Measurements from ENCODE around the gene GOLGA8R.
"Not testable (repeated sequence)": the region's sequence is repeated elsewhere in the genome, so short reads cannot be mapped to it uniquely, and the experiment has no call there.

Gene GOLGA8R
- total RNA-seq = 0 to 5.5 (median 0.23) reads per million in 9 experiments

GRCh38 chr15:30414160-30414559, at the start of gene GOLGA8R:
TSS of gene GOLGA8R (minus strand) at chr15:30414260. CDS start at chr15:30414162, 98 bp downstream.
- not testable (repeated sequence) for DNase-seq; H3K36me3 Mint-ChIP-seq (ENCODE audit: insufficient read depth); H3K4me1 Mint-ChIP-seq (ENCODE audit: low read depth in 2 of 2); H3K4me3 Mint-ChIP-seq; H3K9me3 Mint-ChIP-seq; H3K27ac Mint-ChIP-seq; H3K27me3 Mint-ChIP-seq; ATAC-seq (replicated peaks)

- ATAC-seq (replicated peaks); DNase-seq; H3K27ac Mint-ChIP-seq; H3K9me3 Mint-ChIP-seq; H3K4me3 Mint-ChIP-seq; H3K36me3 Mint-ChIP-seq (ENCODE audit: insufficient read depth); H3K4me1 Mint-ChIP-seq (ENCODE audit: low read depth in 2 of 2); H3K27me3 Mint-ChIP-seq: not testable (repeated sequence)
Measured at GRCh38 chr15:30463849-30464248, 49.8 kb upstream of the GOLGA8R start.

- H3K36me3 Mint-ChIP-seq (ENCODE audit: insufficient read depth); H3K27me3 Mint-ChIP-seq; H3K4me1 Mint-ChIP-seq (ENCODE audit: low read depth in 2 of 2); H3K9me3 Mint-ChIP-seq; DNase-seq; ATAC-seq (replicated peaks); H3K27ac Mint-ChIP-seq; H3K4me3 Mint-ChIP-seq: not testable (repeated sequence)
Measured at GRCh38 chr15:30462176-30462575, 48.1 kb upstream of the GOLGA8R start.

- not testable (repeated sequence) for H3K27me3 Mint-ChIP-seq; H3K27ac Mint-ChIP-seq; DNase-seq; H3K9me3 Mint-ChIP-seq; H3K36me3 Mint-ChIP-seq (ENCODE audit: insufficient read depth); ATAC-seq (replicated peaks); H3K4me3 Mint-ChIP-seq; H3K4me1 Mint-ChIP-seq (ENCODE audit: low read depth in 2 of 2)
Measured at GRCh38 chr15:30452702-30453101, 38.6 kb upstream of the GOLGA8R start.

GRCh38 chr15:30438348-30438747, 24.3 kb upstream of the GOLGA8R start:
- H3K36me3 Mint-ChIP-seq (ENCODE audit: insufficient read depth); ATAC-seq (replicated peaks); DNase-seq; H3K4me1 Mint-ChIP-seq (ENCODE audit: low read depth in 2 of 2); H3K4me3 Mint-ChIP-seq; H3K9me3 Mint-ChIP-seq; H3K27ac Mint-ChIP-seq; H3K27me3 Mint-ChIP-seq: not testable (repeated sequence)

GRCh38 chr15:30435878-30436277, 21.8 kb upstream of the GOLGA8R start:
- not testable (repeated sequence) for H3K4me1 Mint-ChIP-seq (ENCODE audit: low read depth in 2 of 2); H3K4me3 Mint-ChIP-seq; H3K36me3 Mint-ChIP-seq (ENCODE audit: insufficient read depth); ATAC-seq (replicated peaks); DNase-seq; H3K27ac Mint-ChIP-seq; H3K27me3 Mint-ChIP-seq; H3K9me3 Mint-ChIP-seq

- H3K4me1 Mint-ChIP-seq (ENCODE audit: low read depth in 2 of 2); H3K36me3 Mint-ChIP-seq (ENCODE audit: insufficient read depth); H3K4me3 Mint-ChIP-seq; DNase-seq; H3K9me3 Mint-ChIP-seq; H3K27me3 Mint-ChIP-seq; ATAC-seq (replicated peaks); H3K27ac Mint-ChIP-seq: not testable (repeated sequence)
Measured at GRCh38 chr15:30420723-30421122, 6.7 kb upstream of the GOLGA8R start.

- H3K36me3 Mint-ChIP-seq (ENCODE audit: insufficient read depth); H3K27me3 Mint-ChIP-seq; H3K4me3 Mint-ChIP-seq; DNase-seq; H3K4me1 Mint-ChIP-seq (ENCODE audit: low read depth in 2 of 2); ATAC-seq (replicated peaks); H3K9me3 Mint-ChIP-seq: not testable (repeated sequence)
- peak overlapping the region in 1 of 2 donors; percentile 10 for H3K27ac Mint-ChIP-seq
Measured at GRCh38 chr15:30407636-30408035, 6.4 kb downstream of the GOLGA8R start.

GRCh38 chr15:30398988-30399387, 15.1 kb downstream of the GOLGA8R start:
- H3K36me3 Mint-ChIP-seq (ENCODE audit: insufficient read depth) = not testable (repeated sequence)
- peak; percentile 45 to 58 (median 49) for DNase-seq

GRCh38 chr15:30393664-30393991, 20.4 kb downstream of the GOLGA8R start:
- H3K27me3 Mint-ChIP-seq; H3K4me1 Mint-ChIP-seq (ENCODE audit: low read depth in 2 of 2); H3K9me3 Mint-ChIP-seq; H3K27ac Mint-ChIP-seq; H3K4me3 Mint-ChIP-seq; H3K36me3 Mint-ChIP-seq (ENCODE audit: insufficient read depth); DNase-seq: not testable (repeated sequence)
- peak; percentile 26 for ATAC-seq (replicated peaks)

More at GRCh38 chr15:30398988-30399387, 15.1 kb downstream of the GOLGA8R start:
- ATAC-seq (replicated peaks) = peak; percentile 76
- H3K27me3 Mint-ChIP-seq; H3K4me3 Mint-ChIP-seq; H3K27ac Mint-ChIP-seq; H3K9me3 Mint-ChIP-seq; H3K4me1 Mint-ChIP-seq (ENCODE audit: low read depth in 2 of 2): not testable (repeated sequence)

- H3K4me1 Mint-ChIP-seq (ENCODE audit: low read depth in 2 of 2); H3K4me3 Mint-ChIP-seq; H3K36me3 Mint-ChIP-seq (ENCODE audit: insufficient read depth); H3K9me3 Mint-ChIP-seq; H3K27ac Mint-ChIP-seq; H3K27me3 Mint-ChIP-seq; DNase-seq: not testable (repeated sequence)
- peak; percentile 64 for ATAC-seq (replicated peaks)
Measured at GRCh38 chr15:30392766-30393663, 21.0 kb downstream of the GOLGA8R start, which contains the start of gene CHRFAM7A. TSS of gene CHRFAM7A (minus strand) at chr15:30393540. CDS start at chr15:30383351, 10,189 bp downstream.

- not testable (repeated sequence) for ATAC-seq (replicated peaks); H3K4me3 Mint-ChIP-seq
Measured at GRCh38 chr15:30386318-30386887, 27.7 kb downstream of the GOLGA8R start.

GRCh38 chr15:30377082-30377413, 37.0 kb downstream of the GOLGA8R start:
- H3K36me3 Mint-ChIP-seq (ENCODE audit: insufficient read depth); ATAC-seq (replicated peaks); DNase-seq; H3K4me1 Mint-ChIP-seq (ENCODE audit: low read depth in 2 of 2); H3K27ac Mint-ChIP-seq; H3K4me3 Mint-ChIP-seq; H3K9me3 Mint-ChIP-seq: not testable (repeated sequence)
- H3K27me3 Mint-ChIP-seq = peaks cover 6 to 11% of the 10 kb centered on the region in 2 donors

More at GRCh38 chr15:30386318-30386887, 27.7 kb downstream of the GOLGA8R start:
- not testable (repeated sequence) for H3K27me3 Mint-ChIP-seq; H3K9me3 Mint-ChIP-seq; DNase-seq; H3K4me1 Mint-ChIP-seq (ENCODE audit: low read depth in 2 of 2); H3K36me3 Mint-ChIP-seq (ENCODE audit: insufficient read depth); H3K27ac Mint-ChIP-seq

All from effector memory CD8-positive, alpha-beta T cell (primary cell).